Hematopoietic multipotent progenitor cell (in vitro differentiated cells): ENCODE data around the gene ZNF622. TPM values are rescaled to one million over a fixed set of nuclear protein-coding genes. Genes with fewer than 3 reads are reported as not detected.
"Not testable (repeated sequence)": the region's sequence is repeated elsewhere in the genome, so short reads cannot be mapped to it uniquely, and the experiment has no call there.

Experiments
- DNase-seq, 3 donors: peaks; one replicate each; pipeline ENCODE4 v3.0.0-alpha.2; 2011 to 2015; ENCODE audit warnings: low read depth in 2 of 3, low spot score in 2 of 3
- total RNA-seq: library from RNA; depleted of rRNA; stranded (reverse); fragments of >200 nt; gene quantifications from one replicate; pipeline ENCODE4 v1.2.3, GENCODE V29; 2012

Gene ZNF622
- total RNA-seq, 1 donor, result 29.1 TPM

DNA sequence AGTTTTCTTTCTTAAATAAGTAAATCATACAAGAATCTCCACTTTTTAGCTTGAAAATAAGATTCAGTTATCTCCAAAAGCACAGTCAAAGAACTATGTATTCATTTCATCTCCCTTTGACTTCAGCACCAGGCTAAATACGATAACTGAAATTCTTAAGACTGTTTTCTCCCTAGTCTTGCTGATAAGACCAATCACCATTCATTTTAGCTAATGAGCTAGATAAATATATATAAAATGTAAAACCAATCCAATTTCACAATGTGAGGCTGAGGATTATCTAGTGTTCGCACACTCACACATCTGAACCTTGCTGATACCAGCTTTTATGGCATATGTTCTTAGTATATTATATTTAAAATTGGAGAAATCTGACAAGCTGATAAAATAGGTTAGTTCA is 17.3 kb upstream of the ZNF622 start:
- no peak for DNase-seq

DNA sequence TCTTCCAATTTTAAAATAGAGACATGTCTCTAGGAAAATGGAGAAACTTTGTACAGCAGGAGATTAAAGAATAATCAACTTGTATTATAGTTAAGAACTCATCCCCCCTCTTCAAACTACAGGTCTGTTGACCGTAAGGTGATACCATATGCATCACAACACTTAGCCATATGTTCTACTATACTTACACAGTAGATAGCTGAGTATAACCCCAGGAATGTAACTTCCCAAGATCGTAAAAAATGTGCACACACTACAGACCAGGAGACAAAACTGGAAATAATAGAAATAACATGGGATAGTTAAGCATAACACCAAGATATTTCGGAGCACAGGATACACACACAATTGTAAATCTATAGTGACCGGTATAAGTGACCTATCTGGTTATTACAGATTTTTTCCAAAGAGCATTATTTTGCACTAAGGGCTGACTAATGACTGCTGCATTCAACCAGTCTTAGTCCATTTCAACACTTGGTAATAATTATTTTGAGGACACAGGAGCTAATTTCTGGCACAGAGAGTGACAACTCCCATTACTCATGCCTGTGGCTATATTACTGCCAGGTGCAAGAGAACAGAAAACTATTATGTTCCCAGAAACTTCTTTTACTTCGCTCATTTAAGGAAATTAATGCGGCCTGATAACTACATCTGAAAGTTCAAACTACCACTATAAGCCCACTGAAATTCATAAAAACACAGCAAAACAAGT is 15.4 kb upstream of the ZNF622 start:
- DNase-seq, result no peak

DNA sequence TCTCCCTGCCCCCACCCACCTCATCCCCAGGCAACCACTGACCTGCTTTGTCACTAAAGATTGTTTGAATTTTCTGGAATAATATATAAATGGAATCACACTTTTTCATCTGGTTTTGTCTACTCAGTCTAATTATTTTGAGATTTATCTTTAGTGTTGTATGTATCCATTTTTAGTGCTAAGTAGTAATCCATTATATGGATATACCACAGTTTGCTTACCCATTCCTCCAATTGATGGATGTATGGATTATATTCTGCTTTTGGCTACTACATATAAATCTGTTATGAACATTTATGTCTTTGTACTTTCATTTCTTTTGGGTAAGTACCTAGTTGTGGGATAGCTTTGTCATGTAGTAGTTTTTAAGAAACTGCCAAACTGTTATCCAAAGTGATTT is 14.5 kb upstream of the ZNF622 start:
- no peak for DNase-seq

DNA sequence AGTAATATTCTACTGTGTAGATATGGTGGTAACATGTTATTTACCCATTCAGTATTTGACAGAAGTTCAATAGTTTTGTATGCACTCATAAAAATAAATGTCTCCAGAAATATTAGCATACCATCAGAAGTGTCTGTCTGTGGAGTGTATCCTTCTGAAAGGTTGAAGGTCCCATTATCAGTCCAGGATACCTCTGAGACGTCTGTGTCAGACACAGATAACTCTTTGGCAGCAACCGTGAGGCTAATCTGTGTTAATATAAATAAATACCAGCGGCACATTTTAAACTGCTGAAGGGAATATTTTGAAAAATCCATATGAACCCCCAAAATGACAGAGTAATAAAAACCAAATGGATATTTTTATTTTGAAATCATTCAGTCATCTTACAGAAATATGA is 11.9 kb upstream of the ZNF622 start:
- no peak for DNase-seq

- DNase-seq, result not testable (repeated sequence)
Observed at GRCh38 chr5:16476417-16476816, 10.8 kb upstream of the ZNF622 start.

DNA sequence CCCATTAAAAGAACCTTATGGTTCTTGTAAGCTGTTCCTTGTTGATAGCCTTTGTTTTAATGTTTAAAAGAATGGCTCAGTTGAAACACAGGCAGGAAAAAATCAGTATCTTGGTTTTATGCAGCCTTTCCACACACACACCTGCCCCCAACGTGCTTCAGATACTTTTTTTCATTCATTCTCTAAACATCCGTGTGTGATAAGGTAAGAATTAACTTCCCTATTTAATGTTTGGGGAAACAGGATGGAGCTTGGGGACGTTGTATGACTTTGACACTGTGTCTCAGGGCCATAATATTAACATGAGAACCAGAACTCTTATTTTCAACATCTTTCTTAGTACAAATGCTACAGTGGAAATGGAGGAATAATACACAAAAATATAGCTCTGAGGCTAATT is 5.8 kb upstream of the ZNF622 start:
- DNase-seq, result no peak

GRCh38 chr5:16467363-16468219 is 2.0 kb upstream of the ZNF622 start:
- DNase-seq, result no peak

- DNase-seq, result peak in 1 of 3 donors; percentile 25
Observed at GRCh38 chr5:16464664-16465543, 696 bp downstream of the ZNF622 start.

DNA sequence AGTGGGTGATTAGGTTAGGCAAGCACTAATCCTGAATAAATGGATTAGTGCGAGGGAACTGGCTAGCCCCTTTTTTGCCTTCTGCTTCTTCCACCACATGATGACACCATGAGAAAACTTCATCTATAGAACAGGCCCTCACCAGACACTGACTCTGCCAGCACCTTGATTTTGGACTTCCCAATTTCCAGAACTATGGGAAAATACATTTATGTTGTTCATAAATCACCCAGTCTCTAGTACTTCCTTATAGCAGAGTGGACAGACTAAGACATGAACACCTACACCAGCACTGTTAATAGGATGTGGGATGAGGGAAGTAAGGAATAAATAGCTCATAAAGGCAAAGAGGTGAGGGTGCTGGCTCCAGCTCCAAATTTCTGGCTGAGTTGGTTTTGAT is 1.4 kb downstream of the ZNF622 start:
- DNase-seq, result no peak

GRCh38 chr5:16461782-16462181 is 3.8 kb downstream of the ZNF622 start:
- no peak for DNase-seq

DNA sequence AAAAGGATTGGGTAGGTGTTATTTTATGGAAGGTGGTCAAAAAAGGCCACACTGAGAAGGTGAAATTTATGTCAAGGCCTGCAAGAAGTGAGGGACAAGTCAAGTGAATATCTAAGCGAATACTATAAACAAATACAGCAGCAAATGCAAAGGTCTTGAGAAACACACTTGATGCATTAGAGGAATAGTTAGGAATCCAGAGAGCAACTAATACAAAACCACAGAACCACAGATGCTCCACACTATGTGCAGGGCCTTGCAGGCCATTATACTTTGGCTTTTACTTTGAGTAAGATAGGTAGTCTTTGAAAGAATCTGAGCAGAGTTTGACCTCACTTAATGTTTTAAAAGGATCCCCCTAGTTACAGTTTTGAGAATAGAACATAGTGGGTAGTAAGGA is 4.6 kb downstream of the ZNF622 start:
- no peak for DNase-seq

DNA sequence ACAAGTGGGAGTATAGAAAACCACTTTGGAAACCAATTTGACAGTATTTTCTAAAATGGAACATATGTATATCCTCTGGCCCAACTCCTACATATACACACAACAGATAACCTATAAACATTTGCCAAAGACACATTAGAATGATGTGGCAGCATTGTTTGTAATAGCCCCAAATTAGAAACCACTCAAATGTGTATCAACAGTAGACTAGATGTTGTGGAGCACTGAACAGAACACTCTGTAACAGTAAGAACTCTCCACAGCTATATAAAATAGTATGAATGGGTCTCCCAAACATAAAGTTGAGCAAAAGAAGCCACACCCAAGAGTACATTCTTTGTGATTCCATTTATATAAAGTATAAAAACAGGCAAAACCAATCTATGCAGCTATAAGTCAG is 6.1 kb downstream of the ZNF622 start:
- no peak for DNase-seq

DNA sequence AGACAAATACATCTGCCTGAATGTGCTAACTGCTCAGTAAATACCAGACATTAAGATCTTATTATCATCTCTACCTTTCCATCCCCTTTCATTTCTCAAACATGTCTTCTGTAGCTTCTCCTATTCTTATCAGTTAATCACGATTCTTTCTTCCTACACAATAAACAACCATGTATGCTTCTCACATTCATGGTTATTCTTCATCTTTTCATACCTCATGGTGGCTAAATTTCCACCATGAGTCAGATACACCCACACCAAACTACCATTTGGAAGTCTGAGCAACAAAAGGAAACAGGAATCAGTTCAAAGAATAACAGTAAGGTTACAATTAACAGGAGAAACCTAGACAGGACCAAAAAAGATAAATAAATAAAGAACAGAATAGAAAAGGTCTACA is 7.7 kb downstream of the ZNF622 start:
- DNase-seq, result no peak

DNA sequence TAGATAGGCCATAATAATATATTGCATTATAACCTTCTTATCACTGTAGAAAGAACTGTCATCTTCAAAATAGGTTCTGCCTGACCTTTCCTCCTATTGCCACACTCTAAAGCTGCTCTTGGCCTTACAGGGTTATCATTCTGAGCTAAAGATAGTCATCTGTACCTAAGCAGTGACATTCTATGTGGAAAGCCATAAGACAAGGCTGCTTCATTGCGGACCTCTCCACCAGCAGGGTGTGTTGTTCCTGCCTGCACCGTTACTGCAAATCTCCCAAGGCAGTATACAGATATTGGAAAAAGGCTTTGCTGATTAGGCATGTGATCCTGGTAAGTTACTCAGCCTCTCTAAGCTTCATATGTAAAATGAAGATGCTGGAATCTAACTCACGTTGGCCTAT is 8.1 kb downstream of the ZNF622 start:
- no peak for DNase-seq

DNA sequence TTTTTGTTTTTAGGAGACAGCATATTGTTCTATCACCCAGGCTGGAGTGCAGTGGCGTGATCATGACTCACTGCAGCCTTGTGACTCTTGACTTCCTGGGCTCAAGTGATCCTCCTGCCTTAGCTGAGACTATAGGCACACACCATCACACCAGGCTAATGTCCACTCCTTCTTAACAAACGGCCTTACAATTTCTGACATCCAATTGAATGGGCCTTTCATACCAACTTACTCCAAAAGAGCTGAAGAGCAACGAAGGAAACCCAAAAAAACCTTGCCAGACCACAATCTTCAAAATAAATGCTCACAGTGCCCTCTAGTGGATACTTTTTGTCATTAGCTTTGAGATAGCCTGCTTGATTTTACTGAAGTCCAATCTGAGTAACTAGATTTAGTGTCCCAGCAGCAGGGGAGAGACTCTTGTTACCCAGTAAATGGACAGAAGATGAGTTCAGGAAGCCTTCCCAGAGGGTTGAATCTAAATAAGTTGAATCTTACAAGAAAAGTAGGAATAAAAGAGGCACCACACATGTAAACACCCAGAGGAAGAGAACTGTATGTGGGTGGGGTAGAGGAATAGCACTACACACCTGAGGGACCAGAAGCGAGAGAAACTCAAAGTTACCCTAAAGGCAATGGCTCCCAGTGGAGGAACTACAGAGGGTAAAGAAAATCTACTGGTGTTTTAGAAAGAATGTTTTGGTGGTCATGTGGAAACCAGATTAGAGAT is 9.3 kb downstream of the ZNF622 start:
- peak; percentile 31 to 85 (median 57) for DNase-seq

DNA sequence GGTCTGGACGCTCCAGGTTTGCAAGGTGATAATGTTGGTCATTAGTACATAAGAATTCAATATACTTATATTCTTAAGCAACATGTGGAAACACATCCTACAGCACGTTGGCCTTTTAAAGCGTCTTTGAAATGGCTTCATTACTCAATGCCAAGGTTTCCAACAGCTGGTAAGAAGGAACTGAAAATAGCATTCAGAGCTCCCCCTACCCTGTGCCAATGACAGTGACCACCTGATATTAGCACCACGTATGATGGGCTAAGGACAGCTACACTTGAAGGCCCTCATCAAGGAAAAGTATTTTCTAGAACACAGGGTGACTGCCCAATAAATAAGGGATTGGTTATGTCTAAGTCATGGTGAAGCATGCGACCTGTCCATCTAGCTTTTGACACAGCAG is 9.9 kb downstream of the ZNF622 start:
- no peak for DNase-seq

- DNase-seq, result no peak
Observed at GRCh38 chr5:16454686-16455085, 10.9 kb downstream of the ZNF622 start.

- no peak for DNase-seq
Observed at GRCh38 chr5:16453609-16454008, 12.0 kb downstream of the ZNF622 start.

DNA sequence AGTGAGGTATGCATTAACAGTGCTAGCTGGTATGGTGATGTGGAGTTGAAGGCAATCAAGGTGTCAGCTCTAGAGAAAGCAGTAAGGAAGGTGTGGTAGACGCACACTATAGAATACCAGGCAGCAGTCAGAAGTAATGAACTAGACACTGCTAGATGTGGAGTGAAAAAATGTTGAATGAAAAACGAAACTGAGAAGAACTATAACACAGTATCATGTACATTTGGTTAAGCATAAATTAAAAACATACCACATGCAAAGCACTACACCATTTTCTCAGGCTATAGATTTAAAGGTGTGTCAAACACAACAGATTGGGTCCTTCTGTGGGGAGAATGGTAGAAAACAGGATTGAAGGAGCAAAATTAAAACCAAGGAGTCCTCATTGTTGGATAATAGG is 15.4 kb downstream of the ZNF622 start:
- DNase-seq, result no peak

GRCh38 chr5:16446993-16447392 is 18.6 kb downstream of the ZNF622 start:
- DNase-seq, result no peak

- no peak for DNase-seq
Observed at GRCh38 chr5:16437977-16438376, 27.6 kb downstream of the ZNF622 start.
